ENCODE measurements around the gene ZHX3. TPM values are rescaled to one million over a fixed set of nuclear protein-coding genes. Genes with fewer than 3 reads are reported as not detected.

The ZHX3 gene
- total RNA-seq, 1 donor from 2014 or later: 9.1 TPM

DNA sequence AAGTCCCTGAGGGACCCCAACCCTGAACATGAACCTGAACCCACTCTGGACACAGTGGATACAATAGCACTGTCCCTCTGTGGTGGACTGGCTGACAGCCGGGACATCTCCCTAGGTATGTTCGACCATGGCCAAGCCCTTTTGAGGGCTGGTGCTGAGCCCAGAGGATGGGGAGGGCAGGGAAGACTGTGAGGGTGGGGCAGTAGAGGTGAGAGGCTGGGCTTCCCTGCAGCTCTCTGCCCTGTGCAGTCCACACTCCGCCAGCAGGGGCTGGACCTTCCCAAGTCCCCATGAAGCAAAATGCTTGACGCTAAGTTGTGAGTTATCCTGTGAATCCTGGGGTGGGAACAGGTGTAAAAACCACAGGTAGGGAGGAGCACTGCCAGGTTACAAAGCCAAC, 34.6 kb upstream of the ZHX3 start:
- H3K4me1 Mint-ChIP-seq (ENCODE audit: low read depth): no peaks in the 10 kb centered on the region
- H3K9me3 Mint-ChIP-seq (ENCODE audit: low read depth): no peaks in the 10 kb centered on the region
- no peak overlapping the region for H3K4me3 Mint-ChIP-seq (ENCODE audit: low read depth)
- TF ChIP-seq, protein P1, sequence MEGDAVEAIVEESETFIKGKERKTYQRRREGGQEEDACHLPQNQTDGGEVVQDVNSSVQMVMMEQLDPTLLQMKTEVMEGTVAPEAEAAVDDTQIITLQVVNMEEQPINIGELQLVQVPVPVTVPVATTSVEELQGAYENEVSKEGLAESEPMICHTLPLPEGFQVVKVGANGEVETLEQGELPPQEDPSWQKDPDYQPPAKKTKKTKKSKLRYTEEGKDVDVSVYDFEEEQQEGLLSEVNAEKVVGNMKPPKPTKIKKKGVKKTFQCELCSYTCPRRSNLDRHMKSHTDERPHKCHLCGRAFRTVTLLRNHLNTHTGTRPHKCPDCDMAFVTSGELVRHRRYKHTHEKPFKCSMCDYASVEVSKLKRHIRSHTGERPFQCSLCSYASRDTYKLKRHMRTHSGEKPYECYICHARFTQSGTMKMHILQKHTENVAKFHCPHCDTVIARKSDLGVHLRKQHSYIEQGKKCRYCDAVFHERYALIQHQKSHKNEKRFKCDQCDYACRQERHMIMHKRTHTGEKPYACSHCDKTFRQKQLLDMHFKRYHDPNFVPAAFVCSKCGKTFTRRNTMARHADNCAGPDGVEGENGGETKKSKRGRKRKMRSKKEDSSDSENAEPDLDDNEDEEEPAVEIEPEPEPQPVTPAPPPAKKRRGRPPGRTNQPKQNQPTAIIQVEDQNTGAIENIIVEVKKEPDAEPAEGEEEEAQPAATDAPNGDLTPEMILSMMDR (IDR thresholded peaks at IDR 0.05; ENCODE audit: unreplicated experiment): peak; percentile 29
- H3K36me3 Mint-ChIP-seq (ENCODE audit: insufficient read depth): peaks cover 2% of the 10 kb centered on the region
- H3K27me3 Mint-ChIP-seq: no peaks in the 10 kb centered on the region
- no peak for DNase-seq (ENCODE audit: low spot score, unreplicated experiment)
- H3K27ac Mint-ChIP-seq: no peak overlapping the region

DNA sequence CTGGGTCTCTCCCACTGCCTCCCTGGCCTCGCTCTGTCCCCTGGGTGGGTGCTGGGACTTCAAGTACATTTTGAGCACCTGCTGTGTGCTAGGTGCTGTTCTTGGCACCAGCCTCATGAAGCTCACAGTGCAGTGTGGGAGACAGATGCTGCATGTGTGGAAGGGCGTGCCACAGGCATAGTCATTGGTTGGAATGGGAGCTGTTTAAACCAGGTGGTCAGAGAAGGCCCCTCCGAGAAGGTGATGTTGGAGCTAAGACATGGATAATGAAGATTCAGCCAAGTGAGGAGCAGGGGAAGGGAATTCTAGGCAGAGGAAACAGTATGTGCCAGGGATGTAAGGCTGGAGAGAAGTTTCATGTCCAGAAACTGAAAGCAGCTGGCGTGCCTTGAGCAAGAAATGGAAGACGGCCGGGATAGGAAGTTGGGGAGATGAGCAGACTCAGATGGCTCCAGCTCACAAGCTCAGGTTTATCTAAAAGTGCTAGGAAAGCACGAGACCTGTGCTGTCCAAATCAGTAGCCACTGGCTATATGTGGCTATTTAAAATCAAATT, 33.0 kb upstream of the ZHX3 start:
- no peak for DNase-seq (ENCODE audit: low spot score, unreplicated experiment)
- Mint-ChIP-seq H3K9me3 (ENCODE audit: low read depth) (no peaks in the 10 kb centered on the region), H3K27me3 (no peaks in the 10 kb centered on the region), H3K27ac (no peak overlapping the region), H3K36me3 (ENCODE audit: insufficient read depth) (peaks cover 2% of the 10 kb centered on the region), H3K4me1 (ENCODE audit: low read depth) (no peaks in the 10 kb centered on the region), H3K4me3 (ENCODE audit: low read depth) (no peak overlapping the region)
- TF ChIP-seq, protein P1 (IDR thresholded peaks at IDR 0.05; ENCODE audit: unreplicated experiment): no peak

DNA sequence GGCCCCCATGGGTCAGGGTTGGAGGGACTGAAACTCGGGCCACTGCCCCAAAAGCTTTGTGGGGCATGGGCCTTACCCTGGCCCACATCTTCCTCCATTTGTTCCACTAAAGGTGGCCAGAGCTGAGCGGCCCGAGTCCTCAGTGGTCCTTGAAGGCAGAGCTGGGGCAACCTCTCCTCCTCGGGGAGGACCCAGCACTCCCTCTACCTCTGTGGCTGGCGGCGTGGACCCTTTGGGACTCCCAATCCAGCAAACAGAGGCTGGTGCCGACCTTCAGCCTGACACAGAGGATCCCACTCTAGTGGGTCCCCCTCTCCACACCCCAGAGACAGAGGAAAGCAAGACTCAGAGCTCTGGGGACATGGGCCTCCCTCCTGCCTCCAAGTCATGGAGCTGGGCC, 32.4 kb upstream of the ZHX3 start:
- no peaks in the 10 kb centered on the region for H3K9me3 Mint-ChIP-seq (ENCODE audit: low read depth)
- H3K27me3 Mint-ChIP-seq: no peaks in the 10 kb centered on the region
- H3K4me3 Mint-ChIP-seq (ENCODE audit: low read depth): no peak overlapping the region
- no peak for DNase-seq (ENCODE audit: low spot score, unreplicated experiment)
- TF ChIP-seq, protein P1 (IDR thresholded peaks at IDR 0.05; ENCODE audit: unreplicated experiment): no peak
- H3K27ac Mint-ChIP-seq: no peak overlapping the region
- no peaks in the 10 kb centered on the region for H3K4me1 Mint-ChIP-seq (ENCODE audit: low read depth)
- H3K36me3 Mint-ChIP-seq (ENCODE audit: insufficient read depth): peaks cover 2% of the 10 kb centered on the region

DNA sequence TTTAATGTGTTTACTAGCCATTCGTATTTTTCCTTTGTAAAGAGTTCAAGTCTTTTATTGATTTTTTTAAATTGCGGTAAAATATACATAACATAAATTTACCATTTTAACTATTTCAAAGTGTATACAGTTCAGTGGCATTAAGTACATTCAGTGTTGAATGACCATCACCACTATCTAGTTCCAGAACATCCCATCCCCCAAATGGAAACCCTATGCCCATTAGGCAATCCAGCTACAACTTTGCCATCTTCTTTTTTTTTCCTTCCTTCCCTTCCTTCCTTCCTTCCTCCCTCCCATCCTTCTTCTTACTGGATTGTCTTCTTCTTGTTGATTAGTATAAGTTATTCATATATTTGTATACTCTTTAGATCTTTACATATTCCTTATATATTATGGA, 31.7 kb upstream of the ZHX3 start:
- H3K4me1 Mint-ChIP-seq (ENCODE audit: low read depth): no peaks in the 10 kb centered on the region
- H3K27me3 Mint-ChIP-seq: no peaks in the 10 kb centered on the region
- no peaks in the 10 kb centered on the region for H3K9me3 Mint-ChIP-seq (ENCODE audit: low read depth)
- no peak overlapping the region for H3K4me3 Mint-ChIP-seq (ENCODE audit: low read depth)
- TF ChIP-seq, protein P1 (IDR thresholded peaks at IDR 0.05; ENCODE audit: unreplicated experiment): no peak
- H3K27ac Mint-ChIP-seq: no peak overlapping the region
- DNase-seq (ENCODE audit: low spot score, unreplicated experiment): no peak
- H3K36me3 Mint-ChIP-seq (ENCODE audit: insufficient read depth): peaks cover 2% of the 10 kb centered on the region

DNA sequence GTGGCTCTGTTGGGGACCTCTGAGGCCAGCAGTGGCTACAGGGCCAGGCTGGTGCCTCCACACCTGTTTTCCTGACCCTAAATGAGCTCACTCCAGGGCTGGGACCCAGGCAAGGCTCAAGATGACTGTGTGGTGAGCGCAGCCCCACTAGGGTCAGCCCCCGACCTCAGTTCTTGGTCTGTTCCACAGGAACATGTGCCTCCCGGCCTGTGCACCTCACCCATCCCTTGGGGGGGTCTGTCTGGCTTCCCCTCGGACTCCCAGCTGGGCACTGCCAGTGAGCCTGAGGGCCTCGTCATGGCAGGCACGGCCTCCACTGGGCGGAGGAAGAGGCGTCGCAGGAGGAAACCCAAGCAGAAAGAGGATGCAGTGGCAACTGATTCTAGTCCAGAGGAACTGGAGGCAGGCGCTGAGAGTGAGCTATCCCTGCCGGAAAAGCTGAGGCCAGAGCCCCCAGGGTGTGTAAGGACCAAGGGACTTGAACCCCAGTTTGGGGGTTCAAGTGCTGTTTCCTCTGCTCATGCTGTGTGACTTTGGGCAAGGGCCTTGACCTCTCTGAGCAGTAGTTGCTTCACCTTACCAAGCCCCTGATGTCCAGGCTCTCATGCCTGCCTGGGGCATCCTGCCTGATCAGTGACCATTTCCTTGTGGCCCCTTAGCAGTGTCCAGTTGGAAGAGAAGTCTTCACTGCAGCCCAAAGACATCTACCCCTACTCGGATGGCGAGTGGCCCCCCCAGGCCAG, 31.1 kb upstream of the ZHX3 start:
- H3K27me3 Mint-ChIP-seq: no peaks in the 10 kb centered on the region
- H3K9me3 Mint-ChIP-seq (ENCODE audit: low read depth): no peaks in the 10 kb centered on the region
- no peak overlapping the region for H3K4me3 Mint-ChIP-seq (ENCODE audit: low read depth)
- H3K4me1 Mint-ChIP-seq (ENCODE audit: low read depth): no peaks in the 10 kb centered on the region
- TF ChIP-seq, protein P1 (IDR thresholded peaks at IDR 0.05; ENCODE audit: unreplicated experiment): no peak
- H3K27ac Mint-ChIP-seq: no peak overlapping the region
- no peak for DNase-seq (ENCODE audit: low spot score, unreplicated experiment)
- H3K36me3 Mint-ChIP-seq (ENCODE audit: insufficient read depth): peaks cover 2% of the 10 kb centered on the region

All from progenitor cell of endocrine pancreas (in vitro differentiated cells).